Endodermal cell (in vitro differentiated cells): ENCODE measurements around the gene CLMN. TPM values are rescaled to one million over a fixed set of nuclear protein-coding genes. Genes with fewer than 3 reads are reported as not detected.
A peak's percentile ranks its signal among the peaks of the same experiment; 100 is the strongest.

Experiments used
- DNase-seq: peaks from one replicate; pipeline ENCODE4 v3.0.0-alpha.2; 2017
- H3K27ac ChIP-seq: 2 replicates; pipeline ENCODE4 v1.5.1; 2013; ENCODE audit warnings: mild to moderate bottlenecking, low read depth, low read length, moderate library complexity
- H3K27me3 ChIP-seq: 2 replicates; pipeline ENCODE4 v1.6.1; 2013; ENCODE audit warnings: mild to moderate bottlenecking, low read length, moderate library complexity; ENCODE audit not compliant: insufficient read depth, control insufficient read depth, poor library complexity, severe bottlenecking
- H3K36me3 ChIP-seq: 2 replicates; pipeline ENCODE4 v1.7.0; 2013; ENCODE audit warnings: mild to moderate bottlenecking, low read length, moderate library complexity; ENCODE audit not compliant: control insufficient read depth, insufficient read depth
- H3K4me1 ChIP-seq: one replicate; pipeline ENCODE4 v1.7.0; 2013; ENCODE audit warnings: low read length; ENCODE audit not compliant: control insufficient read depth, insufficient read depth
- H3K4me3 ChIP-seq: 2 replicates; pipeline ENCODE4 v1.5.1; 2013; ENCODE audit warnings: mild to moderate bottlenecking, low read length, moderate library complexity
- H3K9ac ChIP-seq: 2 replicates; pipeline ENCODE4 v1.6.1; 2013; ENCODE audit warnings: mild to moderate bottlenecking, low read length, moderate library complexity; ENCODE audit not compliant: poor library complexity, severe bottlenecking; ENCODE audit errors: extremely low read depth
- H3K9me3 ChIP-seq: 2 replicates; pipeline ENCODE4 v1.6.1; 2013; ENCODE audit warnings: mild to moderate bottlenecking, low read length, moderate library complexity; ENCODE audit not compliant: control insufficient read depth
- H3K27ac Mint-ChIP-seq: 2 replicates; pipeline ENCODE4 v1.8.0; 2020; ENCODE audit warnings: mixed read lengths
- H3K27me3 Mint-ChIP-seq: 2 replicates; pipeline ENCODE4 v1.8.0; 2021; ENCODE audit warnings: mild to moderate bottlenecking, mixed read lengths; ENCODE audit not compliant: insufficient read depth
- H3K36me3 Mint-ChIP-seq: 2 replicates; pipeline ENCODE4 v1.8.0; 2020; ENCODE audit warnings: low read depth, mixed read lengths
- H3K4me1 Mint-ChIP-seq: 2 replicates; pipeline ENCODE4 v1.8.0; 2020; ENCODE audit warnings: mixed read lengths
- H3K4me3 Mint-ChIP-seq: 2 replicates; pipeline ENCODE4 v1.8.0; 2020; ENCODE audit warnings: mild to moderate bottlenecking, moderate library complexity, mixed read lengths
- H3K9me3 Mint-ChIP-seq: 2 replicates; pipeline ENCODE4 v1.8.0; 2020; ENCODE audit warnings: mild to moderate bottlenecking, mixed read lengths
- WGBS, 2 experiments: methylation state at CpG; one replicate each; pipeline versions ENCODE4 v1.1.5 to v1.1.7; 2013; ENCODE audit warnings: missing lambda C conversion rate in 2 of 2, mixed read lengths in 1 of 2; ENCODE audit not compliant: insufficient coverage in 1 of 2, insufficient read length in 1 of 2; 5-methylcytosine and 5-hydroxymethylcytosine counted together
- total RNA-seq, 2 donors: library from RNA; stranded (reverse); fragmentation: NEBNext Ultra II Directional in 1 of 2; extraction: Animal tissue kit (Norgen Biotek cat#: 25700) in 1 of 2; gene quantifications; 2 replicates in 1 of 2; 3 replicates in 1 of 2; pipeline ENCODE4 v1.2.1, GENCODE V29; 2021
- TF ChIP-seq, protein P1 (sequence below): fragments of 200-600 bp; sonication (generic); conservative IDR thresholded peaks from 2 replicates; pipeline ENCODE4 v1.5.0; 2021; ENCODE audit warnings: antibody characterized with exemption, mild to moderate bottlenecking

Gene CLMN
- total RNA-seq, 2 donors from 2014 or later, result 9.5 to 11.7 TPM

DNA sequence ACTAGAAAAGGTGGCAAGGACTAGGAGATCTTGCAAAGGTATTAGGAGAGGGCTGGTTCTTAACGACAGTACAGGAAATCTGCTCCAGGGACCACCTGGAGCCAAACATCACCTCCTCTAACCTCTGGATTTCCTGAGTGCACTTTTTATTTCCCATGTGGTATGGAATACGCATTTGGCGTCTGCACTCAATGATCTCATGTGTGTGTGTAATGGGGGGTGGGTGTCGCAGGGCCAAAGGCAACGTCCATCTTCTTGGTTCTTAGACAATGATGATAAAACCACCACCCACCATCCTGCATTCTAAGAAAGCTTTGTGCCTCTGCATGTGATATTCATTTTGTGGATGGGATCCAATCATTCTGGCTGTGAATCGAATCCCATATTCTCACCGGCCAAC, 68.8 kb downstream of the CLMN start:
- H3K4me3 Mint-ChIP-seq, result no peak overlapping the region

DNA sequence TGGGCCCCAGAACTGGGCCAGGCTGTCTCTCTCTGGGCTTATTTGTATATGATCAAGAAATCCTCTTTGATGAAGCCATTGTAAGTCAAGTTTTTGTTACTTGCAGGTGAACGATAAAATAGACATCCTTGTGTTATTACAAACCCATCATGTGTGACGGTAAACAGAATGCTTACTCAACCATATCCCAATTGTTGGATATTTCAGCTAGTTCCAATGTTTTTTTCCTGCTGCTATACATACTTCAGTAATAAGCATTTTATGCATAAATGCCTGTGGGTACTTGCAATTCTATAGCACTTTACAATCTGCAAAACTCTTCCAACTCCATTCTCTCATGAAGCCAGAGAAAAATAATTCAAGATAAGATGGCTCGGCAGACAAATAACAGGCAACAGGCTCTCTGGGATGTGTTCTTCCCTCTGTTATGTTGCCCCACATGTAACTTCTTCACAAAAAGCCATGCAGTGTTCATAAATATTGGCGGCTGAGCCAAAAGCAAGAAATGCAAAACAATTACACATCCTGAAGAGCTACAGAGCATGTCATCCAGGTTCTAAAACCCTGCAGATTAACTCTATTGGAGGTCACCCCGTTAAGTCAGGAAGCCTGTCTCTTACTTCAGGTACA, 69.5 kb downstream of the CLMN start:
- H3K36me3 Mint-ChIP-seq, result no peaks in the 10 kb centered on the region
- no peak overlapping the region for H3K4me3 Mint-ChIP-seq
- TF ChIP-seq, protein P1, sequence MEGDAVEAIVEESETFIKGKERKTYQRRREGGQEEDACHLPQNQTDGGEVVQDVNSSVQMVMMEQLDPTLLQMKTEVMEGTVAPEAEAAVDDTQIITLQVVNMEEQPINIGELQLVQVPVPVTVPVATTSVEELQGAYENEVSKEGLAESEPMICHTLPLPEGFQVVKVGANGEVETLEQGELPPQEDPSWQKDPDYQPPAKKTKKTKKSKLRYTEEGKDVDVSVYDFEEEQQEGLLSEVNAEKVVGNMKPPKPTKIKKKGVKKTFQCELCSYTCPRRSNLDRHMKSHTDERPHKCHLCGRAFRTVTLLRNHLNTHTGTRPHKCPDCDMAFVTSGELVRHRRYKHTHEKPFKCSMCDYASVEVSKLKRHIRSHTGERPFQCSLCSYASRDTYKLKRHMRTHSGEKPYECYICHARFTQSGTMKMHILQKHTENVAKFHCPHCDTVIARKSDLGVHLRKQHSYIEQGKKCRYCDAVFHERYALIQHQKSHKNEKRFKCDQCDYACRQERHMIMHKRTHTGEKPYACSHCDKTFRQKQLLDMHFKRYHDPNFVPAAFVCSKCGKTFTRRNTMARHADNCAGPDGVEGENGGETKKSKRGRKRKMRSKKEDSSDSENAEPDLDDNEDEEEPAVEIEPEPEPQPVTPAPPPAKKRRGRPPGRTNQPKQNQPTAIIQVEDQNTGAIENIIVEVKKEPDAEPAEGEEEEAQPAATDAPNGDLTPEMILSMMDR, result no peak
- WGBS, 2 experiments, result 92 to 98% methylated on average over 4 to 5 of the region's 5 CpGs
- no peak overlapping the region for H3K27ac ChIP-seq
- no peaks in the 10 kb centered on the region for H3K36me3 ChIP-seq
- peak overlapping the region; percentile 47 for H3K9ac ChIP-seq
- no peaks in the 10 kb centered on the region for H3K9me3 Mint-ChIP-seq
- no peak for DNase-seq
- H3K27ac Mint-ChIP-seq, result peak overlapping the region; percentile 42
- no peaks in the 10 kb centered on the region for H3K27me3 ChIP-seq
- no peaks in the 10 kb centered on the region for H3K9me3 ChIP-seq
- H3K4me1 Mint-ChIP-seq, result peaks cover 43% of the 10 kb centered on the region
- no peaks in the 10 kb centered on the region for H3K27me3 Mint-ChIP-seq
- H3K4me3 ChIP-seq, result no peak overlapping the region
- peaks cover 24% of the 10 kb centered on the region for H3K4me1 ChIP-seq

More for the DNA sequence above, 68.8 kb downstream of the CLMN start:
- Mint-ChIP-seq H3K27me3 (no peaks in the 10 kb centered on the region), H3K4me1 (peaks cover 49% of the 10 kb centered on the region), H3K9me3 (no peaks in the 10 kb centered on the region), H3K36me3 (no peaks in the 10 kb centered on the region), H3K27ac (no peak overlapping the region)
- DNase-seq, result no peak
- Histone ChIP-seq H3K36me3 (no peaks in the 10 kb centered on the region), H3K9ac (no peak overlapping the region), H3K9me3 (no peaks in the 10 kb centered on the region), H3K27me3 (no peaks in the 10 kb centered on the region), H3K27ac (no peak overlapping the region), H3K4me1 (peaks cover 26% of the 10 kb centered on the region), H3K4me3 (no peak overlapping the region)
- WGBS, 2 experiments, result 73 to 88% methylated on average over 2 to 4 of the region's 7 CpGs
- TF ChIP-seq, protein P1, result no peak

- no peaks in the 10 kb centered on the region for H3K36me3 Mint-ChIP-seq
- peaks cover 41% of the 10 kb centered on the region for H3K4me1 Mint-ChIP-seq
- H3K4me1 ChIP-seq, result peaks cover 24% of the 10 kb centered on the region
- WGBS, 2 experiments, result 93 to 96% methylated on average over 4 to 5 of the region's 6 CpGs
- no peak overlapping the region for H3K27ac Mint-ChIP-seq
- H3K4me3 Mint-ChIP-seq, result no peak overlapping the region
- no peak overlapping the region for H3K4me3 ChIP-seq
- H3K27me3 ChIP-seq, result no peaks in the 10 kb centered on the region
- H3K36me3 ChIP-seq, result no peaks in the 10 kb centered on the region
- peak overlapping the region; percentile 39 for H3K9ac ChIP-seq
- TF ChIP-seq, protein P1, result no peak
- DNase-seq, result no peak
- no peaks in the 10 kb centered on the region for H3K9me3 Mint-ChIP-seq
- no peak overlapping the region for H3K27ac ChIP-seq
- no peaks in the 10 kb centered on the region for H3K27me3 Mint-ChIP-seq
- H3K9me3 ChIP-seq, result no peaks in the 10 kb centered on the region
These were observed 71.3 kb downstream of the CLMN start for GRCh38 chr14:95248432-95248831.
